Omental fat pad (tissue), 4 donors: ENCODE measurements around the gene MLYCD. TPM values are rescaled to one million over a fixed set of nuclear protein-coding genes. Genes with fewer than 3 reads are reported as not detected.

Experiments
- ATAC-seq: fragments of 150-250 bp; one replicate; pipeline ENCODE4 v1.9.1; 2016; ENCODE audit warnings: mild to moderate bottlenecking, moderate library complexity; ENCODE audit not compliant: low FRiP score
- DNase-seq: peaks from one replicate; pipeline ENCODE4 v3.0.0-alpha.2; 2019; ENCODE audit warnings: low spot score
- total RNA-seq, 4 donors: library from RNA; depleted of rRNA; stranded (reverse); fragments of >200 nt; gene quantifications; one replicate each; pipeline ENCODE4 v1.1.0, GENCODE V29; 2016
- TF ChIP-seq, protein P1 (sequence below), 3 donors: fragments of 450-650 bp; IDR thresholded peaks; one replicate each; pipeline ENCODE4 v1.5.1; 2016 to 2017; ENCODE audit warnings: antibody characterized with exemption in 3 of 3, mild to moderate bottlenecking in 3 of 3, moderate library complexity in 2 of 3

Gene MLYCD
- total RNA-seq, 4 donors from 2014 or later: 8.4 to 17.8 (median 10.6) TPM

DNA sequence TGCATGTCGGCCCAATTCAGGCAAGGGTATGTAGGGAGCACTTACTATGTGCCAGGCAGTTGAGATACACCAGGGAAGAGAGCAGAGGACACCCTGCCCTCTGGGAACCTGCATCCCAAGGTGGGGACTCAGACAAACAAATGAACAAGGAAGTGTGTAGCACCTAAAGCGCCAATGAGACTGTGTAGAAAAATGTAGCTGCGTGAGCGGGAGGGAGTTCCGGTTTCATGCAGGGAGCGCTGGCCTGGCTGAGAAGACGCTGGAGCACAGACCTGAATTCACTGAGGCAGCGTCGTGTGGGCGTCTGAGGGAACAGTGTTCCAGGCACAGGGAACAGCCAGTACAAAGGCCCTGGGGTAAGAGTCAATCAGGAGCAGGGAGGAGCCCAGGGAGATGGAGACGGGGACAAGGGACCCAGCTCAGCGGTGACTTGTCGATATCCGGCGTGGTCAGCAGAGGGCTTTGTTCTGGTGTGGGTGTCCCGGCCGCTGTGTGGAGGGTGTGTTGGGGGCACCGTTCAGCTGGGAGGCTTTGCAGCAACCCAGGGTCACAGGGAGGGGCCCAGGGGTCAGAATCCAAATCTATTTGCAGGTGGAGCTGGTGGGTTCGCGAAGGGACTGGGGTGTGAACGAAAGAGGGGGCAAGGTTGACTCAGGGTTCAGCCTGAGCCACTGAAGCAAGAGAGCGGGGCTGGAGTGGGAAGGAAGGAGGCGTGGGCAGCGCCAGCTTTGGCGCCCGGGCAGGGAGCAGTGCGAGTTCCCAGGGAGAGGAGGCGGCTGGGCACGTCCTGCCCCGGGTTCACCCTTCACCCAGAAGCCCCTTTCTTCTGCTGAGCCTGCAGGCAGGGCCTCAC, 36.3 kb downstream of the MLYCD start:
- ATAC-seq (no peak), DNase-seq (no peak)
- TF ChIP-seq, protein P1, sequence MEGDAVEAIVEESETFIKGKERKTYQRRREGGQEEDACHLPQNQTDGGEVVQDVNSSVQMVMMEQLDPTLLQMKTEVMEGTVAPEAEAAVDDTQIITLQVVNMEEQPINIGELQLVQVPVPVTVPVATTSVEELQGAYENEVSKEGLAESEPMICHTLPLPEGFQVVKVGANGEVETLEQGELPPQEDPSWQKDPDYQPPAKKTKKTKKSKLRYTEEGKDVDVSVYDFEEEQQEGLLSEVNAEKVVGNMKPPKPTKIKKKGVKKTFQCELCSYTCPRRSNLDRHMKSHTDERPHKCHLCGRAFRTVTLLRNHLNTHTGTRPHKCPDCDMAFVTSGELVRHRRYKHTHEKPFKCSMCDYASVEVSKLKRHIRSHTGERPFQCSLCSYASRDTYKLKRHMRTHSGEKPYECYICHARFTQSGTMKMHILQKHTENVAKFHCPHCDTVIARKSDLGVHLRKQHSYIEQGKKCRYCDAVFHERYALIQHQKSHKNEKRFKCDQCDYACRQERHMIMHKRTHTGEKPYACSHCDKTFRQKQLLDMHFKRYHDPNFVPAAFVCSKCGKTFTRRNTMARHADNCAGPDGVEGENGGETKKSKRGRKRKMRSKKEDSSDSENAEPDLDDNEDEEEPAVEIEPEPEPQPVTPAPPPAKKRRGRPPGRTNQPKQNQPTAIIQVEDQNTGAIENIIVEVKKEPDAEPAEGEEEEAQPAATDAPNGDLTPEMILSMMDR (IDR thresholded peaks at IDR 0.05): no peak

DNA sequence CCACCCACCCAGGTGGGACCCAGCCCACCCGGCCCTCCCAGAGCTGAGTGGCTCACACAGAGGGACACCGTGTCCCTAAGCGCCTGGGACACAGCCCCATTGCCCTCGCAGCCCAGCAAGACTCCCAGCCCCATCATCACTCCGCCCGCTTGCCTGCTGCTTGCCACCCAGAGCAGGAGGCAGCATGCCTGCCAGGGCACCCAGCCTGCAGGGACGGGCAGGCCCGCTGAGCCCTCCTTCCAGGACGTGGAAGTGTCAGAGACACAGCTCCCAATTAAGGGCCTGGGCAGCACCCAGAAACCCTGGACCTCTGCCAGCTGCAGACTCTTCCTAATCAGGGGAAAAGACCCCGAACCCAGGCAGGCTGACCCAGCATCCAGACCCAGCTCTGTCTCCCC, 36.9 kb downstream of the MLYCD start:
- DNase-seq: no peak
- TF ChIP-seq, protein P1 (IDR thresholded peaks at IDR 0.05): no peak
- ATAC-seq: no peak

DNA sequence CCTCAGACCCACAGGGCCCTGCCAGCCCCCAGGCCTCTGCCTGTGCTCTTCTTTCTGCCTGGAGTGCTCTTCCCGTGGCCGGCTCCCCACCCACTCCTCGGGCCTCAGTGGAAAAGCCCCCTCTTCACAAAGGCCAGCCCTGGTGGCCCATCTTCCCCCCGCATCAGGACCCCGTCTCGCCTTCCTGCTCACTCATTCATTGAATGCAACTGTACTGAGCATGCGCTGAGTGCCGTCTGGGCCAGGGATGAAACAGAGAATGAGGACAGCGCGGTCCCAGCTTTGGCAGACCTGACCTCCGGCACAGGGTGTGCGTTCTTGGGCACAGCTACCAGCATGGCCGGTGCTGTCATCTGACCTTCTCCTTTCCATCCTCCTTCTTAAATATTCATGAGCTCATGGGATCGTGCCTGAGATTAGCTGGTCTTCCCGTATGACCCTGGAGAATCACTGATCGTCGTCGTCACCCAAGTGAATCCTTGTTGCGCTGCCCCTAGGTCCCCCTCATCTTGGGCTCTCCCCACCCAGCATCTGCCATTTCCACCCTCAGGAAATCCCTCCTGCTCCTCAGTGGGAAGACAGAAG, 37.8 kb downstream of the MLYCD start:
- ATAC-seq (no peak), DNase-seq (no peak)
- TF ChIP-seq, protein P1 (IDR thresholded peaks at IDR 0.05): no peak

DNA sequence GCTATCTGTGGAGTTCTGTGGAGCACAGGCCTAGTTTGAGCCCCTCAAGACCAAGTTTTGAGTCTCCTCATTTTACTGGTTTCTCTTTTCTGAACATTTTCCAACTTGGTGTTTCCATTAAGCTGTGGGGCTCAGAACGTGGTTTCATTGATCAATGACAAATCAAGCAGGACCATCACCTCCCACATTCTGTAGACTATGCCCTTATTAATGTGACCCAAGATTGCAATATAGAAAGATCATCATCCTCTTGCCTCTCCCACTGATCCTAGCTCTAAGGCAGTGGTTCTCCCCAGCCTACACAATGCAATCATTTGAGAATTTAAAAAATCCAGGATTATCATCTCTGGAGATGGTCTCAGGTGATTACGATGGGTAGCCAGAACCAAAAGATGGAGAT, 38.4 kb downstream of the MLYCD start:
- DNase-seq (no peak), ATAC-seq (no peak)
- TF ChIP-seq, protein P1 (IDR thresholded peaks at IDR 0.05): no peak

- ATAC-seq (no peak), DNase-seq (no peak)
- TF ChIP-seq, protein P1 (IDR thresholded peaks at IDR 0.05): no peak
Observed at GRCh38 chr16:83937922-83938885, 39.3 kb downstream of the MLYCD start.

GRCh38 chr16:83939266-83939855, 40.4 kb downstream of the MLYCD start:
- no peak for DNase-seq
- no peak for ATAC-seq
- TF ChIP-seq, protein P1 (IDR thresholded peaks at IDR 0.05): no peak
